K562 (cell line): ENCODE measurements around the gene DEDD. TPM values are rescaled to one million over a fixed set of nuclear protein-coding genes. Genes with fewer than 3 reads are reported as not detected.
A peak's percentile ranks its signal among the peaks of the same experiment; 100 is the strongest.

Experiments used
- DIDO1 ChIP-seq: fragments of 450-650 bp; IDR thresholded peaks from 2 replicates; pipeline ENCODE4 v1.6.1; 2016; ENCODE audit warnings: low read depth, missing biosample characterization, missing genetic modification characterization
- DNMT1 ChIP-seq: fragments of 450-650 bp; IDR thresholded peaks from 2 replicates; pipeline ENCODE4 v1.6.1; 2016; ENCODE audit warnings: antibody characterized with exemption, mild to moderate bottlenecking
- GABPB1 ChIP-seq: sonication (generic); formaldehyde crosslinking; IDR thresholded peaks from 2 replicates; pipeline ENCODE4 v1.8.0; 2022; ENCODE audit warnings: mild to moderate bottlenecking, missing genetic modification reagents
- HDAC8 ChIP-seq: fragments of 450-650 bp; IDR thresholded peaks from 2 replicates; pipeline ENCODE4 v1.6.1; 2016; ENCODE audit warnings: mild to moderate bottlenecking, missing genetic modification characterization, moderate library complexity, missing compliant biosample characterization
- HMG20A ChIP-seq: fragments of 450-650 bp; formaldehyde crosslinking; conservative IDR thresholded peaks from 2 replicates; pipeline ENCODE4 v1.4.0; 2020; ENCODE audit warnings: mild to moderate bottlenecking, mixed read lengths
- NKRF ChIP-seq: fragments of 450-650 bp; IDR thresholded peaks from 2 replicates; pipeline ENCODE4 v1.6.1; 2016; ENCODE audit warnings: borderline replicate concordance
- SIN3A ChIP-seq, 2 experiments: fragments of 150-350 bp in 1 of 2; IDR thresholded peaks; 2 replicates each; pipeline ENCODE4 v1.6.1; 2011 to 2016; ENCODE audit warnings: borderline replicate concordance in 2 of 2, low read depth in 2 of 2, low read length in 2 of 2, mild to moderate bottlenecking in 2 of 2, moderate library complexity in 2 of 2; ENCODE audit not compliant: control insufficient read depth in 1 of 2
- SMARCC2 ChIP-seq: fragments of 450-650 bp; IDR thresholded peaks from 2 replicates; pipeline ENCODE4 v1.6.1; 2017; ENCODE audit warnings: antibody characterized with exemption, moderate library complexity, mild to moderate bottlenecking, low read depth
- ZBTB40 ChIP-seq, 2 experiments: fragments of 450-650 bp in 1 of 2; sonication (generic) in 1 of 2; formaldehyde crosslinking in 1 of 2; IDR thresholded peaks; 2 replicates each; pipeline versions ENCODE4 v1.7.1 to v1.9.0; 2016 to 2022; ENCODE audit warnings: inconsistent platforms in 1 of 2, mild to moderate bottlenecking in 1 of 2, missing genetic modification reagents in 1 of 2
- ZFPM2 ChIP-seq: fragments of 250-450 bp; sonication (Bioruptor Pico); IDR thresholded peaks from 2 replicates; pipeline ENCODE4 v1.5.1; 2022; ENCODE audit warnings: mild to moderate bottlenecking
- polyA plus RNA-seq, 8 experiments: library from polyadenylated mRNA; depleted of rRNA in 4 of 8; stranded (reverse) in 5 of 8; unstranded in 3 of 8; fragments of >200 nt; fragmentation: Nextera tagmentation in 2 of 8; fragmentation: Illumina TruSeq in 1 of 8; extraction: Ambion mirVana in 2 of 8; extraction: Trizol in 1 of 8; gene quantifications; 2 replicates each; pipeline versions ENCODE4 v1.2.1 to v1.2.3, GENCODE V29; 2011 to 2014; ENCODE audit warnings: inconsistent platforms in 1 of 8, missing spikeins in 1 of 8
- total RNA-seq, 7 experiments: library from RNA; depleted of rRNA in 6 of 7; stranded (reverse); fragments of >200 nt in 6 of 7; fragmentation: Illumina TruSeq in 2 of 7; extraction: Trizol in 2 of 7; gene quantifications; 2 replicates each; pipeline versions ENCODE4 v1.2.1 to v1.2.3, GENCODE V29; 2011 to 2021; ENCODE audit warnings: low replicate concordance in 1 of 7
- TF ChIP-seq, protein P1 (sequence below): fragments of 450-650 bp; IDR thresholded peaks from 2 replicates; pipeline ENCODE4 v1.6.1; 2016; ENCODE audit warnings: antibody characterized with exemption
- TF ChIP-seq, protein P2 (sequence below), 3 experiments: fragments of 200-800 bp in 1 of 3; sonication (Bioruptor generic) in 1 of 3; sonication (generic) in 1 of 3; formaldehyde crosslinking in 1 of 3; IDR thresholded peaks; 2 replicates each; pipeline versions ENCODE4 v1.6.1 to v1.8.0; 2016 to 2022; ENCODE audit warnings: mild to moderate bottlenecking in 2 of 3, missing compliant biosample characterization in 2 of 3, missing genetic modification characterization in 2 of 3, missing genetic modification reagents in 1 of 3

DEDD gene
- total and polyA plus RNA-seq, 9 of the 15 experiments (the other 6 are each of a cell fraction or from before 2014, with no cell fraction given): 11.6 to 41.0 (median 16.8) TPM

GRCh38 chr1:161153682-161154337 is 21.3 kb upstream of the DEDD start, which contains the start of gene UFC1 (continued):
- TF ChIP-seq ZBTB40 (IDR thresholded peaks at IDR 0.05) (peak; percentile 98), ZBTB40 (CRISPR knock-in tag; IDR thresholded peaks at IDR 0.05) (no peak), DIDO1 (tag) (peak; percentile 90), HMG20A (0 out of 2 replicates have a peak, but pooled peaks have one; percentile 17), SIN3A (IDR thresholded peaks at IDR 0.05; ENCODE audit: borderline replicate concordance in 2 of 2, control insufficient read depth in 1 of 2, low read depth in 2 of 2, low read length in 2 of 2) (peak; percentile 50 to 78; a peak in 3 of 4 replicates), NKRF (peak; percentile 84), ZFPM2 (CRISPR knock-in tag) (no peak), DNMT1 (0 out of 2 replicates have a peak, but pooled peaks have one; percentile 14), SMARCC2 (no peak), GABPB1 (CRISPR knock-in tag) (peak; percentile 100), HDAC8 (tag) (0 out of 2 replicates have a peak, but pooled peaks have one; percentile 40)
- TF ChIP-seq, protein P1, sequence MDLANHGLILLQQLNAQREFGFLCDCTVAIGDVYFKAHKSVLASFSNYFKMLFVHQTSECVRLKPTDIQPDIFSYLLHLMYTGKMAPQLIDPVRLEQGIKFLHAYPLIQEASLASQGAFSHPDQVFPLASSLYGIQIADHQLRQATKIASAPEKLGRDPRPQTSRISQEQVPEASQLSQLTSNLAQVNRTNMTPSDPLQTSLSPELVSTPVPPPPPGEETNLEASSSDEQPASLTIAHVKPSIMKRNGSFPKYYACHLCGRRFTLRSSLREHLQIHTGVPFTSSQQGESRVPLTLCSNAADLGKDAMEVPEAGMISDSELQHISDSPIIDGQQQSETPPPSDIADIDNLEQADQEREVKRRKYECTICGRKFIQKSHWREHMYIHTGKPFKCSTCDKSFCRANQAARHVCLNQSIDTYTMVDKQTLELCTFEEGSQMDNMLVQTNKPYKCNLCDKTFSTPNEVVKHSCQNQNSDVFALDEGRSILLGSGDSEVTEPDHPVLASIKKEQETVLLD: 0 out of 2 replicates have a peak, but pooled peaks have one; percentile 21
- TF ChIP-seq, protein P2, sequence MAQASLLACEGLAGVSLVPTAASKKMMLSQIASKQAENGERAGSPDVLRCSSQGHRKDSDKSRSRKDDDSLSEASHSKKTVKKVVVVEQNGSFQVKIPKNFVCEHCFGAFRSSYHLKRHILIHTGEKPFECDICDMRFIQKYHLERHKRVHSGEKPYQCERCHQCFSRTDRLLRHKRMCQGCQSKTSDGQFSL (CRISPR knock-in tag; IDR thresholded peaks at IDR 0.05): no peak
- TF ChIP-seq, protein P2 (tag; IDR thresholded peaks at IDR 0.05): no peak; a peak in 1 of 4 replicates
